Loucy (cell line): ENCODE data around the gene COL17A1.

Experiments used
- H2AFZ ChIP-seq: fragments of 200-600 bp; sonication (generic); 2 replicates; pipeline ENCODE4 v1.6.0; 2016; ENCODE audit warnings: antibody characterized with exemption, mild to moderate bottlenecking, low read length, moderate library complexity
- H3F3A ChIP-seq: fragments of 200-600 bp; 2 replicates; pipeline ENCODE4 v1.6.0; 2016; ENCODE audit warnings: antibody characterized with exemption, low read depth, mild to moderate bottlenecking
- H3K27me3 ChIP-seq: fragments of 200-600 bp; sonication (generic); 2 replicates; pipeline ENCODE4 v1.6.1; 2014; ENCODE audit warnings: low read length, mild to moderate bottlenecking; ENCODE audit not compliant: insufficient read depth, poor library complexity, severe bottlenecking
- H3K36me3 ChIP-seq: fragments of 200-600 bp; sonication (generic); 2 replicates; pipeline ENCODE4 v1.6.1; 2016; ENCODE audit warnings: low read length; ENCODE audit not compliant: insufficient read depth
- H3K4me1 ChIP-seq: fragments of 200-600 bp; sonication (generic); 2 replicates; pipeline ENCODE4 v1.5.1; 2014; ENCODE audit warnings: low read length, mild to moderate bottlenecking; ENCODE audit not compliant: insufficient read depth, poor library complexity, severe bottlenecking
- H3K4me2 ChIP-seq: fragments of 200-600 bp; sonication (generic); 2 replicates; pipeline ENCODE4 v1.6.0; 2014; ENCODE audit warnings: antibody characterized with exemption, low read length, low read depth, mild to moderate bottlenecking; ENCODE audit not compliant: poor library complexity, severe bottlenecking
- H3K4me3 ChIP-seq: fragments of 200-600 bp; sonication (generic); 2 replicates; pipeline ENCODE4 v1.5.1; 2014; ENCODE audit warnings: low read length, mild to moderate bottlenecking, mixed read lengths; ENCODE audit not compliant: poor library complexity, severe bottlenecking
- H3K79me2 ChIP-seq: fragments of 200-600 bp; sonication (generic); 2 replicates; pipeline ENCODE4 v1.6.1; 2014; ENCODE audit warnings: low read length; ENCODE audit not compliant: insufficient read depth
- H3K9ac ChIP-seq: fragments of 200-600 bp; sonication (generic); 2 replicates; pipeline ENCODE4 v1.6.0; 2014; ENCODE audit warnings: mild to moderate bottlenecking, low read depth, low read length, moderate library complexity; ENCODE audit not compliant: poor library complexity, severe bottlenecking
- H3K9me2 ChIP-seq: fragments of 200-600 bp; sonication (generic); replicated peaks from 2 replicates; pipeline ENCODE4 v1.6.1; 2016; ENCODE audit warnings: low read depth, low read length, mixed read lengths
- H3K9me3 ChIP-seq: fragments of 200-600 bp; sonication (generic); 2 replicates; pipeline ENCODE4 v1.6.1; 2014; ENCODE audit warnings: mild to moderate bottlenecking, antibody characterized with exemption, low read length, low read depth; ENCODE audit not compliant: insufficient read depth
- H4K20me1 ChIP-seq: fragments of 200-600 bp; sonication (generic); 2 replicates; pipeline ENCODE4 v1.6.0; 2014; ENCODE audit warnings: antibody characterized with exemption, low read length, mild to moderate bottlenecking; ENCODE audit not compliant: insufficient read depth, poor library complexity, severe bottlenecking
- CTCF ChIP-seq: fragments of 200-600 bp; sonication (generic); conservative IDR thresholded peaks from 2 replicates; pipeline ENCODE4 v1.5.1; 2014; ENCODE audit warnings: mild to moderate bottlenecking, antibody characterized with exemption, low read length
- EZH2phosphoT487 ChIP-seq: fragments of 200-600 bp; IDR thresholded peaks from 2 replicates; pipeline ENCODE4 v1.6.1; 2018; ENCODE audit warnings: antibody characterized with exemption, mild to moderate bottlenecking, moderate library complexity, borderline replicate concordance

The COL17A1 gene

GRCh38 chr10:104043185-104043830, 42.4 kb downstream of the COL17A1 start:
- Histone ChIP-seq H3K36me3 (no peaks in the 10 kb centered on the region), H3K79me2 (no peaks in the 10 kb centered on the region), H3K4me2 (no peak overlapping the region), H3K27me3 (no peaks in the 10 kb centered on the region), H2AFZ (no peak overlapping the region), H3K4me1 (no peaks in the 10 kb centered on the region), H3K9me3 (no peaks in the 10 kb centered on the region), H3K4me3 (no peak overlapping the region), H3K9me2 (no peaks in the 10 kb centered on the region), H4K20me1 (no peaks in the 10 kb centered on the region), H3K9ac (no peak overlapping the region), H3F3A (no peaks in the 10 kb centered on the region)
- no peak for TF ChIP-seq EZH2phosphoT487
- TF ChIP-seq CTCF, result no peak

- Histone ChIP-seq H3K36me3 (no peaks in the 10 kb centered on the region), H3K4me1 (no peaks in the 10 kb centered on the region), H3K4me2 (no peak overlapping the region), H3F3A (no peaks in the 10 kb centered on the region), H3K27me3 (no peaks in the 10 kb centered on the region), H3K4me3 (no peak overlapping the region), H2AFZ (no peak overlapping the region), H3K9ac (no peak overlapping the region), H3K79me2 (no peaks in the 10 kb centered on the region), H4K20me1 (no peaks in the 10 kb centered on the region), H3K9me2 (no peaks in the 10 kb centered on the region), H3K9me3 (no peaks in the 10 kb centered on the region)
- TF ChIP-seq EZH2phosphoT487, result no peak
- TF ChIP-seq CTCF, result no peak
These were observed 43.7 kb downstream of the COL17A1 start for GRCh38 chr10:104041891-104042535.

GRCh38 chr10:104040862-104041789, 44.6 kb downstream of the COL17A1 start:
- Histone ChIP-seq H3K9me2 (no peaks in the 10 kb centered on the region), H3K4me1 (no peaks in the 10 kb centered on the region), H3K4me3 (no peak overlapping the region), H3K9ac (no peak overlapping the region), H3K36me3 (no peaks in the 10 kb centered on the region), H3K9me3 (no peaks in the 10 kb centered on the region), H3K27me3 (no peaks in the 10 kb centered on the region), H3K79me2 (no peaks in the 10 kb centered on the region), H3F3A (no peaks in the 10 kb centered on the region), H4K20me1 (no peaks in the 10 kb centered on the region), H2AFZ (no peak overlapping the region), H3K4me2 (no peak overlapping the region)
- no peak for TF ChIP-seq CTCF
- TF ChIP-seq EZH2phosphoT487, result no peak
